ENCODE results near the gene ECE1.

The ECE1 gene

GRCh38 chr1:21168444-21168843 lies 121.8 kb downstream of the ECE1 start:
- Mint-ChIP-seq H3K36me3 (ENCODE audit: low read depth) (peaks cover 63% of the 10 kb centered on the region), H3K9me3 (peaks cover 3% of the 10 kb centered on the region), H3K27me3 (ENCODE audit: low read depth) (no peaks in the 10 kb centered on the region), H3K4me1 (peaks cover 15% of the 10 kb centered on the region), H3K4me3 (no peak overlapping the region), H3K27ac (no peak overlapping the region)
- TF ChIP-seq CTCF (IDR thresholded peaks at IDR 0.05; ENCODE audit: unreplicated experiment in 3 of 3), result no peak

Data from nephron (organoid).